HG02763 (cell line): ENCODE data around the gene HNRNPA3.
"Not testable (repeated sequence)": the region's sequence is repeated elsewhere in the genome, so short reads cannot be mapped to it uniquely, and the experiment has no call there.

Experiments
- ATAC-seq: cut with Tn5 transposase; IDR thresholded peaks from one replicate; pipeline ENCODE4 v1.9.1; 2021; ENCODE audit warnings: mild to moderate bottlenecking, moderate library complexity; ENCODE audit not compliant: unreplicated experiment

Gene HNRNPA3

DNA sequence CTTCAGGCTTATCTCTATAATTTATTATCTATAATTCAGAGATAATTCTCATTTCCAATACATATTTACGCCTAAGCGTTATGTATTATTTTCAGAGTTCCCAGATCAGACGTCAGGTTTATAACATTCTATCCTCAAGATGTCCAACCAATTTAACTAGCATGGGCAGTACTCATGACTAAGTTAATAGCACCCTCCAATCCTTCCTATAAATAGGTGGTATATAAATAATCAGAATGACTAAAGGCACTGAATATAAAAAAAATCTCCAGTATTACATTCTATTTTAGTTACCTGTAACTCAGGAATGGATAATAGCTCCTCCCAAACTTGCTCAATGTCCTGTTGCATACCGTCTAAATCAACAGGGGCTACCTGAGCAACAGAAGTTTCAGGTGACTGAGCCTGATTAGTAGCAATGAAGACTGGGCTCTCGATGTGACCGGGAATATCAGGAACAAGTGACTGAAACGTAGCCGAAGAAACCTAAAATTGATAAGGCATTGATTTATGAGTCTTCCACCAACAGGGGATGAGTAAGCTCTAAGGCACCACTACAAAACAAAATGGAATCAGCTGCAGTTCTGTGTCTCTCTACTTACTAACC is 19.6 kb downstream of the HNRNPA3 start:
- ATAC-seq: no peak

DNA sequence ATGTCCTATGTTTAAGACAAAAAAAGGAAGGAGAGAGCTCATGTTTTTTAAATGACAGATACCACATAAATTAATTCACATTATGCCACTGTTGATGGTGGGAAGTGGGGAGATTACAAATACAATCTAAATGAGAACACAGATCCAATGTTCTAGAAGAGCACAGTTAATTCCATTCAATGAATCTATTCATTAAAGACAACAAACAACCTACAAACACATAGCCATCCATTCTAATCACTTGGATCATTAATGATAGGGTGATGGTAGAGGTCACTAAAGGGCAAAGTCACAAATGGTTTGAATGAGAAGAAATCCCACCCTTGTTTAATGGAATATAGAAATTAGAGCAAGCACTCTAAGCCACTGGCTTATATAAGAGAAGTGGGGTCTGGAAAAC is 21.7 kb downstream of the HNRNPA3 start:
- ATAC-seq: no peak

DNA sequence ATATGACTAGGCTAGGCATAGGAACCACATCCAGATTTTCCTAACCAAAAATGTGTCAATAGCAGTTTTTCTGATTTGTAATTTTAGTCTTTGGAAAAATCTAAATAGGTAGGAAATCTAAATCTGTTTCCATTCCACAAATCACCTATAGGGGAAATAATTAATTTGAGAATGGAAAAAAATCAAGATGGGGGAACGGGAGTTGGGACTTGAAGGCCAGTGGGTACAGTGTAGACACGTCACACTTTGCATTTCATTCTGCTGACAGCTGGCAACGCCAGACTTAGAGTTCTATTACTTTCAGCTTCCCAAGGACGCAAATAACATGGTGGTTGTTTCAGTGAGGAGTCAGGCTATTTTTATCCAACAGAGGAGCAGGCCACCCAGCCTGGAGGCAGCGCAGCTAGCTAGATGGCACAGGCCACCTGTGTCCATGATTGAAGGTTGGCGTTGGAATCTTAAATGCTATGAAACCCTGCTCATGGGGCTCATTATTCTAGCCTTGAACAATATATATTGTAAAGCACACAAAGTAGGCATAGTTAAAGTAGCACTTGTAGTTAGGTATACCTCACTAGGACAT is 23.4 kb downstream of the HNRNPA3 start:
- ATAC-seq: no peak

DNA sequence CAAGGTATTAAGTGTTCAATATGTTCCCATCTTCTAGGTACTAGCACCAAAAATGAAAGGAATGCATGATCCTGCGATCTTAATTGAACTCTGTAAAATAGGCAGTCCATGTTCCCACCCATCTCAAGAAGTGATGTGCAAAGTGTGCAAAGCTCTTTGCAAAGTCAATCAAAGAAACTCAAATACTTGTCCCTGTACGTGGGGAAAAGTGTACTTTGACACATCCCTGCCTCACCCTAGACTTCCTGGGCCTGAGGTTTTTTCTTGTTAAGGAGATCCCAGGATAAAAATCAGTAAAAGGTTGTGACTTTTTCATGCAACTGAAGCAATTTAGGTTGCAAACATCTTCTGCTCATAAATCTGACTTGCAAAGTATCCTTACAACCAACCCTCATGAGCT is 25.3 kb downstream of the HNRNPA3 start:
- no peak for ATAC-seq

DNA sequence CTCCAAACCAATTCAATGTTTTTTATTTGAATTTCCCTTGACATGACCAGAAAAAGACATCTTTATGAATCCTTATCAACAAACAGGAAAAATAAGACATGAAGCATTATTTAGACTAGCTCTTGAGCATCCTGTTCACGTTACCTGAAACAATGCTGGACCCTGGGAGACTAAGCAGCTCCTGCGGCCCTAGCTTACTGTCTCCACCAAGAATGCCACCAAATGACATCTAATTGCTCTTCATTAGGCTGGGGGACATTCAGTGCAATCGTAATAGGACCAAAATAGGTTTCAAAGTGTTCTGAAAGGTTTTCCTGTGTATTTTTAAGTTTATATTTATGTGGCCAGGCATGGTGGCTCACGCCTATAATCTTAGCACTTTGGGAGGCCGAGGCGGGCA is 26.5 kb downstream of the HNRNPA3 start:
- ATAC-seq: no peak

DNA sequence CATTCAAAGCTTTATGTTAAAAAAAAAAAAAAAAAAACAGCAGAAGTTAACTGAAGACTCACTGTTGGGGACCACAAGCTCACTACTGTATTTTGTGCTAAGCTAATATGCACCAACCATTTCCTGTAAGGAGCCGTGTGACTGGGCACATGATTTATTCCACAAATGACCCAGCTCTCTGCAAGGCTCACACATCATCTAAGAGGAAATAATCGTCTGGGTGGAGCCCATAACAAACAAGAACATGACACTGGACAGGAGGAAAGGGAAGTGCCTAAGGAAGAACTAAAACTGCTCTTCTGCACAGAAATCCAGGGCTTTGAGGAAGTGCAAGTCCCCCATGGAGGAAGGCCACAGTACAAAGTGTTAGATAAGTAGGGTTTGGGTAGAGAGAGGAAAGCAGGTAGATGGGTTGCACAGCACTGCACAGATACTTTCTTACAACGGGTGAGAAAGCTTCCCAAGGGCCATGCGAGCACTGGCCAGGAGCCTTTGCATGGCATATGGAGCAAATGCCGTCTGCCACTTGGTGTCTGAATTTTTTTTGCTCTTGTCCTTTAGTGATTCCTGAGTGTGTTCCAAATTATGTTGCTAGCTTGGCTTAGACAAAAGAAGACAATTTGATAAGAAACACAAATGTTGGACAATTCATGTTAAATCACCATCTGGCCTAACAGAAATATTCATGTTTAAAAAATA is 27.5 kb downstream of the HNRNPA3 start:
- ATAC-seq: peak; percentile 47

DNA sequence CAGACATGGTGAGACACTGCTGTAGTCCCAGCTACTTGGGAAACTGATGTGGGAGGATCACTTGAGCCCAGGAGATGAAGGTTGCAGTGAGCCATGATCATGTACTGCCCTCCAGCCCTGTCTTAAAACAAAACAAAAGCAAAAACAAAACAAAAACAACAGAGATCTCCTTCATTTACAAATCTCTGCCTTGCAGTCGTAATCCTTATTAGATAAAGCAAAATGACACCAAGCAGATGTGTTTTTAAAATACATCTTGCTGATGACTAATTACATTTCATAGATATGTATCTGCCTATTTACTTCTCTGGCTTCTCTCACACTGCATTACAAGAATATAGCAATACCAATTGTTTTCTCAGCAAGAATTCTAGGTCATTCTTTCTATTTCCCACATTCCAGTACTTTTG is 29.1 kb downstream of the HNRNPA3 start:
- no peak for ATAC-seq

DNA sequence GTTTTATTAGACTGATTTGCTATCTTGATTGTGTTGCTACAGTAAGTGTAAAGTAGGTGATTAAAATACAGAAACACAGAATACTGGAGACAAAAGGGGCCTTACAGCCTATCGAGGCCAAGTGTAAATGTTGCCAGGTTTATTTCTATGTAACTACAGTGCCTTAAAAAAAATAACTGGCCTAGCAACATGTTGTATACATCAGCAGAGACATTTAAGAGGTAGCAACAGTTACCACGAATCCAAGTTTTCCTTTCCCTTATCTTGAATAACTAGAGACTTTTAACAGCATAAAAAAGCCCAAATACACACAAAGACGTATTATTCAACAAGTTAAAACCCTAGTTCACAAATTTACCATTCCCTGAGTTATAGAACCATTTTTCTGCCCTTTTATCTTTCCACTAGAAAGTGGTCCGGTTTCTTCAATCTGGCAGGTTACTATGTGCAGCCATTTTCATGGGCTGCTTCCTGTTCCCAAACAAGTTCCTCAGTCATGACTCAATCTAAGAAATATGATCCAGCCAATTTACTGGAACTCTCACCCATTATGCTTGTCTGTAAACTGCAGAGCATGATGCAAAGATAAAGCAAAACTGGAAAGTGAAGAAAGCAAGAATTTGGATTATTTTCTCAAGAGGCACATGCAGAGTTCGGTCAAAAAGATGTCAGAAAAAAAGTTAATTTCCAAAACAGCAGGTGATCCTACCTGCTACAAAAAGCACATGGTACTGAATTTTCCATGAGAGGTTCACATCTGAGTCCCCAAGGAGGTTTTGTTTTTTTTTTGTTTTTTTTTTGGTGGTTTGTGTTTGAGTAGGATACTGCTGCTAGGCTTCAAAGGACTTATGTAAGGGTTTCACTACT is 29.8 kb downstream of the HNRNPA3 start:
- no peak for ATAC-seq

DNA sequence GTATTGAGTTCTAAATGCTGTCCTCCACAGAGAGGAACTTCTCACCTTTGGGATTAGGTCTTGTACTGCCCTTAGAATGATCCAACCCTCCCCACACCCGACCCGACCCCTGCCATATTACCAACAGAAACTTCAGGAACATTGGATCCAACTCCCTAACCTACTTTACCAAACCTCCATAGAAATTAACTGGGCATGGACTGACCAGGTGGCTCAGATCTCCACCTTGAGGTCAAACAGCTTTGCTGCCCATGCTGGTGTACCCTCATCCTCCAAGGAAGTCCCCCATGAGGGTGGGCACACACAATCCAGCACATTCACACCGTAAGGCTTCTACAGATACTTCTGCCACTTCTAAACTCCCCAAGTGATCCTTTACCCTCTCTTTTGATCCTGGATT is 30.5 kb downstream of the HNRNPA3 start:
- no peak for ATAC-seq

DNA sequence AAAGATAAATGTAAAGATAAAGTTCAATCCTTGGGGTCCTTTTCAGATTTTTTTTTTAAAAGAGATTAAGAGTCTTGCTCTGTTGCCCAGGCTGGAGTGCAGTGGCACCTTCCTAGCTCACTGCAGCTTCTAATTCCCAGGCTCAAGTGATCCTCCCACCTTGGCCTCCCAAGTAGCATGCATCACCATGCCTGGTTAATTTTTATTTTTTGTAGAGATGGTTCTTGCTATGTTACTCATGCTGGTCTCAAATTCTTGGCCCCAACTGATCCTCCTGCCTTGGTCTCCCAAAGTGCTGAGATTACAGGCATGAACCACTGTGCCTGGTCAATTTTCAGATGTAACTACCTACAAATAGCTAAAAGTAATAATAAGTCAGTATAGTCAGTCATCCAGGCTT is 30.9 kb downstream of the HNRNPA3 start:
- no peak for ATAC-seq

DNA sequence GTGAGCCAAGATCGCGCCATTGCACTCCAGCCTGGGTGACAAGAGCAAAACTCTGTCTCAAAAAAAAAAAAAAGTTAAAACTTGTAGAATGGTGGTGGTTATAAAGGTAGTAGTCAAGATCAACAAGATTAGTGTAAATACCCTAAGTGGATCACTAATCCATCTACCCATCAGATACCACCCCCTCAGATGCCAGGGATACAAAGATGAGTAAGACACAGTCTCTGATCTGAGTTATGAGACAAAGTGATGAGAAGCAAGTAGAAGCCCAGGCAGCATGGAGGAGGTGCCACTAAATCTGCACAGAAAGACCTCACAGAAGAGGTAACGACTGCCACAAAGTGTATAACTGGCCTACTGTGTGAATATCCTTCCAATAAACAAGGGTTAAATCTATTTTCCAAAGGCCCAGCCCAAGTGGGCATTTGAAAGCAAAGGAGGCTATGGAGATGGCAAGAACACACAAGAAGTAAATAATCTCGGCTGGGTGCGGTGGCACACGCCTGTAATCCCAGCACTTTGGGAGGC is 31.7 kb downstream of the HNRNPA3 start:
- no peak for ATAC-seq

DNA sequence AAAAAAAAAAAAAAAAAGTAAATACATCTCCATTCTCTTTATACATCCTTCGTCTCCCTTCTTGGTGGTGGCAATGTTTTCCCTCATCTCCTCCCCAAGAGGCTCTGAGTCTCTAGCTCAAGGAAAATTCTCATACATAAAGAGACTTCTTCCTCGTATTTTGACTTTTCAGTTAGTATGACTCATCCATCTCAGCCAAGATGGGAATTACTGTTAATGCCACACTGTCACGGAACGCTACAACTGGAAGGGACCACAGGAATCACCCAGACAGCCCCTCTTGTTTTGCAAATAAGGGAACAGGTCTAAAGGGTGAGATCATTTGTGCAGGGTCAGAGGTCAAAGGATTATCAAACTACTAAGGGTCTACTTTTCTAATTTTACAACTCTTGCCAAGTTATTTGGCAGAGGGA is 32.4 kb downstream of the HNRNPA3 start:
- no peak for ATAC-seq

DNA sequence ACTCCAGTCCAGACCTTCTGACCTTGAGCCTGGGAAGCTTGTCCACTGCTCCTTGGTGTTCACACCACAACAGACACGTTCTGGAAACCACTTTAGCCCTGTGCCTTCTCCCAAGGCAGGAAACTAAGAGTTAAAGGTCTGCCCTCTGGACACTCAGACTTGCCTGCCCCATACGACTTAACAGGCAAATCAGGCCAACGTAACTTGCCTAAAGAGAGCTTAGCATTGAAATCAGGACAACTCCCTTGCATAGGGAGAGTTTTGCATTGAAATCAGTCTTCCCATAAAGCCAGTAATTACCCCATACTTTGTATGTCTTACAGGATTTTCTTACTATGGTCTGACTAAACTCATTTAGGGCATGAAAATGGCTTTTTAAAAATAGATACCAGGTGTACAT is 33.4 kb downstream of the HNRNPA3 start:
- no peak for ATAC-seq

DNA sequence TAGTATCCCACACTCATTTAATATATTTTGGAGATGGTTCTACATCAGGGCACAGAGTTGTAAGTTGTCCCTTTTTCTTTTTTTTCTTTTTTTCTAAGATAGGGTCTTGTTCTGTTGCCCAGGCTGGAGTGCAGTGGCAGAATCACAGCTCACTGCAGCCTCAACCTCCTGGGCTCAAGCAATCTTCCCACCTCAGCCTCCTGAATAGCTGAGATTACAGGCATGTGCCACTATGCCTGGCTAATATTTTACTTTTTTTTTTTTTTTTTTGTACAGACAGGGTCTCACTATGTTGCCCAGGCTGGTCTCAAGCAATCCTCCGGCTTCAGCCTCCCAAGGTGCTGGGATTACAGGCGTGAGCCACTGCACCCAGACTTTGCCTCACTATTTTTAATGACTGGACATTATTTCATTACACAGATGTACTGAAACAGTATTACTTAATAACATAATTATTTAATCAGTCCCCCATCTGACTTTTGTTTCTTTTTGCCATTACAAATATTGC is 34.0 kb downstream of the HNRNPA3 start:
- not testable (repeated sequence) for ATAC-seq

DNA sequence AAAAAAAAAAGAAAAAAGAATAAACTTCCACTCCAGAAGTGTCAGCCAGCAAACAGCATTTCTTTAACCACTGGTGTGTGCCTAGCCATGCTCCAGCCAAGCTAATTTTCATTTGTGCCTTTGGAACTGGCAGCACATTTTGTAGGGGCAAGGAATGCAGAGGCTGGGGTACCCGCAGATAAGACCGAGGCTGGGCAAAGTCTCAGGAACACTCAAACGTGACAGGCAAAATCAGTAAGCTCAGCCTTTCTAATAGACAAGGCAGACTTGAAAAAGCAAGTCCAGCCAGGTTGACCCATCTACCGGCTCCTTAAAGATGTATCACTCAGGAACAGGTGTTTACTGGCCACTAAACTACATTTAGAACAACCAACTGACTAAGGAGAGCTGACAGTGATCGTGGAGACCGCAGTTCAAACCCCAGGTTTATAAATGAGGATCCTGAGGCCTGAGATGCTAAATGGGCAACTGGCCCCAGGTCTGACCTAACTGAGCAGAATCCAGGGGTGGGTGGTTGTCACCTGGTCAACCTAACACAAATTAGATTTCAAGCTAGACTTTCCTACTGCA is 35.2 kb downstream of the HNRNPA3 start:
- ATAC-seq: no peak

DNA sequence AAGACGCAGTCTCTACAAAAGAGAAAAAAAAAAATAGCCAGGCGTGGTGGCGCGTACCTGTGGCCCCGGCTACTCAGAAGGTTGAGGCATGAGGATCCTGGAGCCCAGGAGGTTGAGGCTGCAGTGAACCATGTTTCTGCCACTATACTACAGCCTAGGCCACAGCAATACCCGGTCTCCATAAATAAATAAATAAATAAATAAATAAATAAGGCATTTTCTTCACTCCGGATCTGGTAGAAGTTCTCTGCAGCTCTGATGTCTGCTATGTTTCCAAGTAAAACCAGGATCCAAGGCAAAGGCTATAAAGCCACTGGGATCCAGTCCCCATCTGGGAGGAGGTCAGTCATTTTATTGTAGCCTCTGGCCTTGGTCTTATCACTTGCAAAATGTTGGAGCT is 36.4 kb downstream of the HNRNPA3 start:
- no peak for ATAC-seq

DNA sequence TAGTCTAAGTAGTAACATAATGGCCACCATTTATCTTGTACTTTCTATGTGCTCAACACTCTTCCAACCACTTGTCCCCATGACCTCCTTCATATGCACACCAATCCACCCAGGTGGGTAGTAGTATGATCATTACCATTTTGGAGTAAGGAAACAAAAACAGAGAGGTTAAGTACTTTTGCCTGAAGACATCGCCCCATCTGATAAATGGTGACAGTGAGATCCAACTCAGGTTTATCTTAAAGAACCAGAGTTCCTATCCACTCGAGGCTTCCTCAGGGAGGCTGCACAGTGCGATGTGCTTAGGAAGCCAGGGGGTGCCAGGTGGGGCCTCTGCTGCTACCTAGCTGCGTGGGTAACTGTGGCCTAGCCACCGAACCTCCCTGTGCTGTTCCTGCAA is 37.9 kb downstream of the HNRNPA3 start:
- no peak for ATAC-seq

DNA sequence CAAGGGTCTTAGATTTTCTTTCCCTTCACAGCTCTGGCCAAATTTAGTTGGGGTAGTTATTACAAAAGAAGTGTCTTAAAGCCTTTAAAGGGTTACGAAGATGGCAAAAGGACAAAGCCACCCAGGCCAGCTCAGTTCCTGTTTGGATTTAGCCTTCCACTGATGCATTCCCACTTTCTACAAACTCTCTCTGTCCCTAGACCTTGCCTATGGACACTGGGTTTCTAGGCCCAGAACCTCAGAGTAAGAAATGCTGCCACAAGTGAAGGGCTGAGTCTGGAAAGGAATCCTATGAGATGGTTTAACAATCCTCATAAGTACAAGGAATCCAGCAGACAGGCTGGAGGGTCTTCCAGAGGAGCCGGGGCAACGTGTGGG is 38.6 kb downstream of the HNRNPA3 start:
- ATAC-seq: no peak

DNA sequence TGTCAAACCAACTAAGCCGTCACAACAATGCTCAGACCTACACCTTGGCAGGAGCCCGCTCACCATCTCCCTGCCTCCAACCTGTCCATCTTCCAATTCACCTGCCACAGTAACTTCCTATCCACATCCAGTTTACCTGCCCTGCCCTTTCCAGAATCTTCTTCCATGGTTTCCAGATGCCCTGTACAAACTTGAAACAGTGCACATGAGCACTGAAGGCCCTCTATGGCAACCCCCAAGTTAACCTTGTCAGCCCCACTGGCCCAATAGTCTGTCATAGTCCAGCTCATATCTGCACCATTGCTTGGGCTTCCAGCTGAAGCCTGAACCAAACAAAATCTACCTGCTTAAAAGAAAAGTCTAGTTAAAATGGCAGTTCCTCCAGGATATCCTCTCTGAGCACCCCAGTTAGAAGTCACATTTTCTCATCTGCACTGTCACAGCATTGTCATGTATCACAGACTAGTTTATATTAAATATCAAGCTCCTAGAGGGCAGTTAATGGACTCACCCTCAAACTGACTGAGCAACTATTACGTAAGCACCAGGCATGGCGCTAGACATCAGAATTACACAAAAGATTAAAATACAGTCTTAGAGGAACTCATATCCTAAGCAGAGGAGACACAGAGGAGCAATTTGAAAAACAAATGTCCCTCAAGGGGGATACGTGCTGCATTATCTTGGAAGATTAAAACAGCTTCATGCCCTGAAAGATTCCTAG is 40.4 kb downstream of the HNRNPA3 start:
- ATAC-seq: no peak

DNA sequence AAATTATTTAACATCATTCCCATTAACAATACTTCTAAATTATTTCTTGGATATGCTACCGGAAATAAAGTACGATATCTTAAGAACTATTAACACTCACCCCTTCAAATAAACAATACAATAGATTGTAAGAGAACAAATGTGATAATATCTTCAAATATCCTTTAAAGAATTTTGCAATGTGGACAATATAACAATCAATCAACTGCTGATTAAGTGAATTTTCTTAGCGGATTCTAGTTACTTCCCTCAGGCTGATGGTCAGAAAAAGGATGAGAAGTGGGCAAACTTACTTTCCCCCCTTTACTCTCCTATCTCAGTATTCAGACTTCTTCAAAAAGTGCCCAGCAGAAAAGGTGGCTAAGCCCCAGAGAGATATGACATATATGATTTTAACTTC is 41.1 kb downstream of the HNRNPA3 start:
- ATAC-seq: no peak
